ENCODE measurements around the gene POR. TPM values are rescaled to one million over a fixed set of nuclear protein-coding genes. Genes with fewer than 3 reads are reported as not detected.
A peak's percentile ranks its signal among the peaks of the same experiment; 100 is the strongest.

Gene POR
- total and polyA plus RNA-seq, 2 of the 13 experiments (the other 11 are each of a cell fraction or from before 2014, with no cell fraction given), result 145 to 266 TPM

GRCh38 chr7:76020031-76020714 is 105.2 kb downstream of the POR start (continued):
- TF ChIP-seq ISL2 (CRISPR knock-in tag; IDR thresholded peaks at IDR 0.05), result no peak
- no peak for TF ChIP-seq ZBTB44 (CRISPR knock-in tag; IDR thresholded peaks at IDR 0.05)
- TF ChIP-seq HOMEZ (CRISPR knock-in tag; IDR thresholded peaks at IDR 0.05; ENCODE audit: low read depth), result 0 out of 2 replicates have a peak, but pooled peaks have one; percentile 25
- TF ChIP-seq ZBTB7A (CRISPR knock-in tag; IDR thresholded peaks at IDR 0.05), result no peak
- peak; percentile 36; the same call in 1 of the 2 replicates for TF ChIP-seq PPARG (CRISPR knock-in tag; conservative IDR thresholded peaks at IDR 0.05)
- TF ChIP-seq ZNF547 (CRISPR knock-in tag; IDR thresholded peaks at IDR 0.05), result no peak
- no peak for TF ChIP-seq ZNF782 (CRISPR knock-in tag; IDR thresholded peaks at IDR 0.05; ENCODE audit: borderline replicate concordance)
- peak; percentile 39; the same call in 1 of the 2 replicates for TF ChIP-seq ETV5 (CRISPR knock-in tag; IDR thresholded peaks at IDR 0.05; ENCODE audit: borderline replicate concordance)
- no peak for TF ChIP-seq ZNF282 (IDR thresholded peaks at IDR 0.05; ENCODE audit: partially characterized antibody)
- TF ChIP-seq ZMAT3 (CRISPR knock-in tag; conservative IDR thresholded peaks at IDR 0.05), result no peak
- TF ChIP-seq HMG20B (CRISPR knock-in tag; conservative IDR thresholded peaks at IDR 0.05), result no peak
- no peak for TF ChIP-seq RARG (CRISPR knock-in tag; IDR thresholded peaks at IDR 0.05; ENCODE audit: low read depth)
- TF ChIP-seq TIGD3 (CRISPR knock-in tag; IDR thresholded peaks at IDR 0.05; ENCODE audit: borderline replicate concordance), result no peak
- no peak for TF ChIP-seq NFIC (IDR thresholded peaks at IDR 0.05; ENCODE audit: low read length)
- TF ChIP-seq E2F1 (CRISPR knock-in tag; IDR thresholded peaks at IDR 0.05), result no peak
- TF ChIP-seq IKZF5 (CRISPR knock-in tag; IDR thresholded peaks at IDR 0.05), result peak; percentile 41; the same call in 1 of the 2 replicates
- TF ChIP-seq PBX2 (CRISPR knock-in tag; IDR thresholded peaks at IDR 0.05), result no peak
